NCI-H345 (cell line): Measurements from ENCODE around the gene SOHLH1.

Experiments used
- DNase-seq: peaks from one replicate; lab custom pipeline; 2025; lab: John Stamatoyannopoulos, UW

SOHLH1 gene

GRCh38 chr9:135699440-135699839 is at the start of gene SOHLH1:
TSS of gene SOHLH1 (minus strand) at chr9:135699481. CDS start at chr9:135699467, 14 bp downstream.
- no peak for DNase-seq

GRCh38 chr9:135748676-135749075 is 49.4 kb upstream of the SOHLH1 start:
- DNase-seq: no peak

- DNase-seq: no peak
These were observed 48.0 kb upstream of the SOHLH1 start for GRCh38 chr9:135747311-135747710.

GRCh38 chr9:135746565-135746964 is 47.3 kb upstream of the SOHLH1 start:
- DNase-seq: no peak

- DNase-seq: no peak
These were observed 46.5 kb upstream of the SOHLH1 start for GRCh38 chr9:135745686-135746324.

- no peak for DNase-seq
These were observed 45.9 kb upstream of the SOHLH1 start for GRCh38 chr9:135745189-135745588.

- no peak for DNase-seq
These were observed 45.2 kb upstream of the SOHLH1 start for GRCh38 chr9:135744333-135745070.

GRCh38 chr9:135743546-135744332 is 44.5 kb upstream of the SOHLH1 start:
- DNase-seq: no peak

- no peak for DNase-seq
These were observed 43.7 kb upstream of the SOHLH1 start for GRCh38 chr9:135743021-135743420.

GRCh38 chr9:135741276-135742219 is 42.3 kb upstream of the SOHLH1 start:
- DNase-seq: no peak

GRCh38 chr9:135739271-135740220 is 40.3 kb upstream of the SOHLH1 start:
- no peak for DNase-seq

- DNase-seq: no peak
These were observed 38.7 kb upstream of the SOHLH1 start for GRCh38 chr9:135737840-135738521.

- DNase-seq: no peak
These were observed 37.9 kb upstream of the SOHLH1 start for GRCh38 chr9:135736979-135737839.

- no peak for DNase-seq
These were observed 37.1 kb upstream of the SOHLH1 start for GRCh38 chr9:135736272-135736978.

GRCh38 chr9:135734616-135735144 is 35.4 kb upstream of the SOHLH1 start:
- no peak for DNase-seq

GRCh38 chr9:135732569-135733257 is 33.4 kb upstream of the SOHLH1 start:
- DNase-seq: no peak

GRCh38 chr9:135731454-135731853 is 32.2 kb upstream of the SOHLH1 start:
- no peak for DNase-seq
